Activated CD4-positive, alpha-beta T cell treated with anti-CD3 and anti-CD28 coated beads for 4 hours (primary cell): ENCODE results near the gene TXNDC8.
"Not testable (repeated sequence)": the region's sequence is repeated elsewhere in the genome, so short reads cannot be mapped to it uniquely, and the experiment has no call there.

Experiments
- DNase-seq, 2 donors: peaks; one replicate each; pipeline ENCODE4 v3.0.0-alpha.2; 2020

TXNDC8 gene

GRCh38 chr9:110337727-110338126 lies at the start of gene TXNDC8:
Gene TXNDC8 (minus strand): TSS chr9:110337863.
- DNase-seq, result no peak

GRCh38 chr9:110383491-110383890 lies 45.8 kb upstream of the TXNDC8 start:
- DNase-seq, result no peak

GRCh38 chr9:110382731-110383130 lies 45.1 kb upstream of the TXNDC8 start:
- no peak for DNase-seq

GRCh38 chr9:110371411-110372007 lies 33.8 kb upstream of the TXNDC8 start:
- no peak for DNase-seq

- DNase-seq, result no peak
Observed at GRCh38 chr9:110370315-110370714, 32.7 kb upstream of the TXNDC8 start.

GRCh38 chr9:110364451-110364850 lies 26.8 kb upstream of the TXNDC8 start:
- DNase-seq, result no peak

GRCh38 chr9:110358992-110359391 lies 21.3 kb upstream of the TXNDC8 start:
- not testable (repeated sequence) for DNase-seq

GRCh38 chr9:110357505-110357904 lies 19.8 kb upstream of the TXNDC8 start:
- DNase-seq, result no peak

GRCh38 chr9:110356639-110357395 lies 19.2 kb upstream of the TXNDC8 start:
- no peak for DNase-seq

- DNase-seq, result no peak
Observed at GRCh38 chr9:110355911-110356310, 18.2 kb upstream of the TXNDC8 start.

GRCh38 chr9:110351009-110351467 lies 13.4 kb upstream of the TXNDC8 start:
- no peak for DNase-seq

- DNase-seq, result no peak
Observed at GRCh38 chr9:110346325-110346724, 8.7 kb upstream of the TXNDC8 start.

- no peak for DNase-seq
Observed at GRCh38 chr9:110344821-110345220, 7.2 kb upstream of the TXNDC8 start.

- no peak for DNase-seq
Observed at GRCh38 chr9:110343551-110343950, 5.9 kb upstream of the TXNDC8 start.

GRCh38 chr9:110340306-110340705 lies 2.6 kb upstream of the TXNDC8 start:
- no peak for DNase-seq

- no peak for DNase-seq
Observed at GRCh38 chr9:110338143-110338542, 480 bp upstream of the TXNDC8 start.

- no peak for DNase-seq
Observed at GRCh38 chr9:110336363-110336762, 1.3 kb downstream of the TXNDC8 start.

GRCh38 chr9:110334871-110335270 lies 2.8 kb downstream of the TXNDC8 start:
- DNase-seq, result no peak

- no peak for DNase-seq
Observed at GRCh38 chr9:110334183-110334582, 3.5 kb downstream of the TXNDC8 start.

- no peak for DNase-seq
Observed at GRCh38 chr9:110332766-110333165, 4.9 kb downstream of the TXNDC8 start.

GRCh38 chr9:110330484-110331105 lies 7.1 kb downstream of the TXNDC8 start:
- no peak for DNase-seq

- no peak for DNase-seq
Observed at GRCh38 chr9:110329639-110330230, 7.9 kb downstream of the TXNDC8 start.

GRCh38 chr9:110328763-110329162 lies 8.9 kb downstream of the TXNDC8 start:
- DNase-seq, result no peak

GRCh38 chr9:110327716-110328115 lies 9.9 kb downstream of the TXNDC8 start:
- no peak for DNase-seq
